ENCODE measurements around the gene SFMBT2.

The SFMBT2 gene

GRCh38 chr10:7168414-7168813, 242.4 kb downstream of the SFMBT2 start:
- Histone ChIP-seq H3K27ac (no peak overlapping the region), H3K9ac (ENCODE audit: insufficient read length) (no peak overlapping the region), H3K4me3 (no peak overlapping the region), H3K9me3 (ENCODE audit: low read depth, low read length) (no peaks in the 10 kb centered on the region), H3K36me3 (ENCODE audit: insufficient read depth, low read length) (no peaks in the 10 kb centered on the region)
- no peak for DNase-seq (ENCODE audit: low read depth, low spot score)
- TF ChIP-seq FOXP2 (optimal IDR thresholded peaks at IDR 0.05; ENCODE audit: control extremely low read depth, extremely low read length, insufficient read depth): no peak
- no peak for TF ChIP-seq POLR2AphosphoS5 (IDR thresholded peaks at IDR 0.05; ENCODE audit: borderline replicate concordance, low read depth, low read length)
- no peak for TF ChIP-seq EZH2 (IDR thresholded peaks at IDR 0.05)

- Histone ChIP-seq H3K27ac (no peak overlapping the region), H3K9ac (ENCODE audit: insufficient read length) (no peak overlapping the region), H3K9me3 (ENCODE audit: low read depth, low read length) (no peaks in the 10 kb centered on the region), H3K36me3 (ENCODE audit: insufficient read depth, low read length) (no peaks in the 10 kb centered on the region), H3K4me3 (no peak overlapping the region)
- DNase-seq (ENCODE audit: low read depth, low spot score): no peak
- TF ChIP-seq EZH2 (IDR thresholded peaks at IDR 0.05) (no peak), POLR2AphosphoS5 (IDR thresholded peaks at IDR 0.05; ENCODE audit: borderline replicate concordance, low read depth, low read length) (no peak), FOXP2 (optimal IDR thresholded peaks at IDR 0.05; ENCODE audit: control extremely low read depth, extremely low read length, insufficient read depth) (no peak)
Measured at GRCh38 chr10:7165500-7166177, 245.2 kb downstream of the SFMBT2 start.

- TF ChIP-seq POLR2AphosphoS5 (IDR thresholded peaks at IDR 0.05; ENCODE audit: borderline replicate concordance, low read depth, low read length) (no peak), EZH2 (IDR thresholded peaks at IDR 0.05) (no peak), FOXP2 (optimal IDR thresholded peaks at IDR 0.05; ENCODE audit: control extremely low read depth, extremely low read length, insufficient read depth) (no peak)
Measured at GRCh38 chr10:7164955-7165354, 245.9 kb downstream of the SFMBT2 start.

GRCh38 chr10:7162331-7162730, 248.5 kb downstream of the SFMBT2 start:
- Histone ChIP-seq H3K4me3 (no peak overlapping the region), H3K27ac (no peak overlapping the region), H3K9ac (ENCODE audit: insufficient read length) (no peak overlapping the region), H3K9me3 (ENCODE audit: low read depth, low read length) (no peaks in the 10 kb centered on the region), H3K36me3 (ENCODE audit: insufficient read depth, low read length) (no peaks in the 10 kb centered on the region)
- DNase-seq (ENCODE audit: low read depth, low spot score): no peak
- no peak for TF ChIP-seq EZH2 (IDR thresholded peaks at IDR 0.05)
- no peak for TF ChIP-seq POLR2AphosphoS5 (IDR thresholded peaks at IDR 0.05; ENCODE audit: borderline replicate concordance, low read depth, low read length)
- no peak for TF ChIP-seq FOXP2 (optimal IDR thresholded peaks at IDR 0.05; ENCODE audit: control extremely low read depth, extremely low read length, insufficient read depth)

More at GRCh38 chr10:7164955-7165354, 245.9 kb downstream of the SFMBT2 start:
- Histone ChIP-seq H3K36me3 (ENCODE audit: insufficient read depth, low read length) (no peaks in the 10 kb centered on the region), H3K9me3 (ENCODE audit: low read depth, low read length) (no peaks in the 10 kb centered on the region), H3K27ac (no peak overlapping the region), H3K4me3 (no peak overlapping the region), H3K9ac (ENCODE audit: insufficient read length) (no peak overlapping the region)
- no peak for DNase-seq (ENCODE audit: low read depth, low spot score)

GRCh38 chr10:7161484-7162250, 249.2 kb downstream of the SFMBT2 start:
- no peak overlapping the region for H3K4me3 ChIP-seq
- no peaks in the 10 kb centered on the region for H3K36me3 ChIP-seq (ENCODE audit: insufficient read depth, low read length)

GRCh38 chr10:7159928-7160327, 250.9 kb downstream of the SFMBT2 start:
- H3K9ac ChIP-seq (ENCODE audit: insufficient read length): no peak overlapping the region
- TF ChIP-seq FOXP2 (optimal IDR thresholded peaks at IDR 0.05; ENCODE audit: control extremely low read depth, extremely low read length, insufficient read depth): no peak
- no peak for TF ChIP-seq EZH2 (IDR thresholded peaks at IDR 0.05)
- TF ChIP-seq POLR2AphosphoS5 (IDR thresholded peaks at IDR 0.05; ENCODE audit: borderline replicate concordance, low read depth, low read length): no peak
- H3K27ac ChIP-seq: no peak overlapping the region
- no peak overlapping the region for H3K4me3 ChIP-seq
- H3K36me3 ChIP-seq (ENCODE audit: insufficient read depth, low read length): no peaks in the 10 kb centered on the region
- DNase-seq (ENCODE audit: low read depth, low spot score): no peak
- no peaks in the 10 kb centered on the region for H3K9me3 ChIP-seq (ENCODE audit: low read depth, low read length)

More at GRCh38 chr10:7161484-7162250, 249.2 kb downstream of the SFMBT2 start:
- Histone ChIP-seq H3K27ac (no peak overlapping the region), H3K9ac (ENCODE audit: insufficient read length) (no peak overlapping the region), H3K9me3 (ENCODE audit: low read depth, low read length) (no peaks in the 10 kb centered on the region)
- DNase-seq (ENCODE audit: low read depth, low spot score): no peak
- TF ChIP-seq FOXP2 (optimal IDR thresholded peaks at IDR 0.05; ENCODE audit: control extremely low read depth, extremely low read length, insufficient read depth): no peak
- TF ChIP-seq POLR2AphosphoS5 (IDR thresholded peaks at IDR 0.05; ENCODE audit: borderline replicate concordance, low read depth, low read length): no peak
- TF ChIP-seq EZH2 (IDR thresholded peaks at IDR 0.05): no peak

GRCh38 chr10:7159517-7159916, 251.3 kb downstream of the SFMBT2 start:
- DNase-seq (ENCODE audit: low read depth, low spot score): no peak
- Histone ChIP-seq H3K9ac (ENCODE audit: insufficient read length) (no peak overlapping the region), H3K27ac (no peak overlapping the region), H3K36me3 (ENCODE audit: insufficient read depth, low read length) (no peaks in the 10 kb centered on the region), H3K9me3 (ENCODE audit: low read depth, low read length) (no peaks in the 10 kb centered on the region), H3K4me3 (no peak overlapping the region)
- no peak for TF ChIP-seq EZH2 (IDR thresholded peaks at IDR 0.05)
- TF ChIP-seq POLR2AphosphoS5 (IDR thresholded peaks at IDR 0.05; ENCODE audit: borderline replicate concordance, low read depth, low read length): no peak
- TF ChIP-seq FOXP2 (optimal IDR thresholded peaks at IDR 0.05; ENCODE audit: control extremely low read depth, extremely low read length, insufficient read depth): no peak

- Histone ChIP-seq H3K27ac (no peak overlapping the region), H3K36me3 (ENCODE audit: insufficient read depth, low read length) (no peaks in the 10 kb centered on the region), H3K9ac (ENCODE audit: insufficient read length) (no peak overlapping the region), H3K9me3 (ENCODE audit: low read depth, low read length) (no peaks in the 10 kb centered on the region), H3K4me3 (no peak overlapping the region)
- DNase-seq (ENCODE audit: low read depth, low spot score): no peak
- TF ChIP-seq EZH2 (IDR thresholded peaks at IDR 0.05): no peak
- no peak for TF ChIP-seq FOXP2 (optimal IDR thresholded peaks at IDR 0.05; ENCODE audit: control extremely low read depth, extremely low read length, insufficient read depth)
- no peak for TF ChIP-seq POLR2AphosphoS5 (IDR thresholded peaks at IDR 0.05; ENCODE audit: borderline replicate concordance, low read depth, low read length)
Measured at GRCh38 chr10:7157091-7157490, 253.7 kb downstream of the SFMBT2 start.

Measured in SK-N-MC (cell line).